WI38 (cell line): ENCODE measurements around the gene GRIK4.

Source experiments
- H3K4me3 ChIP-seq: 2 replicates; pipeline ENCODE4 v1.5.1; 2011; ENCODE audit warnings: low read depth, mild to moderate bottlenecking, control low read depth, low read length
- TF ChIP-seq, protein P1 (sequence below): IDR thresholded peaks from 2 replicates; pipeline ENCODE4 v1.5.1; 2012; ENCODE audit warnings: low read depth, mild to moderate bottlenecking, control low read depth, low read length

GRIK4 gene

DNA sequence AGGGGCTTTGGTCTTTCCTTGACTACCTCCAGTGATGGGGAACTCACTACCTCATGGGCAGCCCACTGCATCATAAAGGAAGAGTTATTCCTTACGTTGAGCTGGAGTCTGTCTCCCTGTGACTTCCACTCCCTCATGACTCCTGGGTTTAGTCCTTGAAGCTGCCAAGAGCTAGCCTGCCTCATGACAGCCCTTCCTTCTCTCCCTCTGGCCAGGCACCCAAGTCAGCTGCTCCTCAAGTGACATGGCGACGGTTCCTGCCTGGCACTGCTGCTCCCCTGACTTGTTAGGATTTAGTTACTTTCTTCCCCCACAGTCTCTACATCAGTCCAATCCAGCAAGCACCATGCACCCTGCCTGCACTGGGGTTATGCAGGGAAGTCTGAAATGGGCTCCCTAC, 316.3 kb downstream of the GRIK4 start:
- H3K4me3 ChIP-seq, result no peak overlapping the region

DNA sequence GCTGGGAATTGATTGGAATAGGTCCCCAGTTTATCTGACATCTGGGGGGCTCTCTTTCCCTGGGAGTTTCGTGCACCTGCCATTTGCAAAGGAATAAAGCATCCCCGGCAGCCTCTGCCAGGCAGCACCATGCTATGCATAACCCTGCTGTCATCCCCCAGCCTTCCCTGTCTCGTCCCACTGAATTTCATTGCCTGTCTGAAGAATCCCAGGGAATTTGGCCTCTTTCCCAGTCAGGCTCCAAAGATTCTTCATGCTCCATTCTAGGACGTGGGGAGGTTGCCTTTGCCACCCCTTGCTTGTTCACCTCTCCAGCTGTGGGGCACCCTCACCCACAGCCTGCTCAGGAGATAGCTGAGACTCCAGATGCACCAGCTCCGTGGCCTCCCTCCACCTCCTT, 317.3 kb downstream of the GRIK4 start:
- H3K4me3 ChIP-seq, result no peak overlapping the region
- TF ChIP-seq, protein P1, sequence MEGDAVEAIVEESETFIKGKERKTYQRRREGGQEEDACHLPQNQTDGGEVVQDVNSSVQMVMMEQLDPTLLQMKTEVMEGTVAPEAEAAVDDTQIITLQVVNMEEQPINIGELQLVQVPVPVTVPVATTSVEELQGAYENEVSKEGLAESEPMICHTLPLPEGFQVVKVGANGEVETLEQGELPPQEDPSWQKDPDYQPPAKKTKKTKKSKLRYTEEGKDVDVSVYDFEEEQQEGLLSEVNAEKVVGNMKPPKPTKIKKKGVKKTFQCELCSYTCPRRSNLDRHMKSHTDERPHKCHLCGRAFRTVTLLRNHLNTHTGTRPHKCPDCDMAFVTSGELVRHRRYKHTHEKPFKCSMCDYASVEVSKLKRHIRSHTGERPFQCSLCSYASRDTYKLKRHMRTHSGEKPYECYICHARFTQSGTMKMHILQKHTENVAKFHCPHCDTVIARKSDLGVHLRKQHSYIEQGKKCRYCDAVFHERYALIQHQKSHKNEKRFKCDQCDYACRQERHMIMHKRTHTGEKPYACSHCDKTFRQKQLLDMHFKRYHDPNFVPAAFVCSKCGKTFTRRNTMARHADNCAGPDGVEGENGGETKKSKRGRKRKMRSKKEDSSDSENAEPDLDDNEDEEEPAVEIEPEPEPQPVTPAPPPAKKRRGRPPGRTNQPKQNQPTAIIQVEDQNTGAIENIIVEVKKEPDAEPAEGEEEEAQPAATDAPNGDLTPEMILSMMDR, result no peak

More for the DNA sequence above, 316.3 kb downstream of the GRIK4 start:
- TF ChIP-seq, protein P1, result no peak

DNA sequence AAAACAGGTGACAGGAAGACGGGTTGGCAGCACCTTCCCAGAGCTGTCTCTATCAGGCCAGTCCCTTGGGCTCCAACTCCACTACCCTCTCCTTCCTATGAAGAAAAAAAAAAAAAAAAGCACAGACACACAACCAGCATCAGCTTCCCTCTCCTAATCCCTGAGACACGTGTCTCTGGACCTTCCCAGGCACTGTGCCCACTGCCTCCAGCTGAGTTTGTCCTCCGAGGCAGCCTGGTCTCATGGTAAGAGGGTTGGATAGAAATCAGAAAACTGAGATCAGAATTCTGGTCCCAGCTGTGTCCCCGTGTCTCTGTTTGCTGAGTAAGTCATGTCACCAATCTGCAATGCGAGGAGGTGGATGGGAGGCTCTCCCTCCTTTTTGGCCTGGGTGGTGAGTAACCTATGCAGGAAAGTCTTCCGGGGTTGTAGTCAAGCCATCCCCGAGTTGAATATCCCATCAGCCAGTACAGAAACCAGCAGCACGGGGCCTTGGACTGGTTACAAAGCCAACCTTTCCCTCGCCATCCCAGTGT, 318.6 kb downstream of the GRIK4 start:
- TF ChIP-seq, protein P1, result no peak
- H3K4me3 ChIP-seq, result no peak overlapping the region

DNA sequence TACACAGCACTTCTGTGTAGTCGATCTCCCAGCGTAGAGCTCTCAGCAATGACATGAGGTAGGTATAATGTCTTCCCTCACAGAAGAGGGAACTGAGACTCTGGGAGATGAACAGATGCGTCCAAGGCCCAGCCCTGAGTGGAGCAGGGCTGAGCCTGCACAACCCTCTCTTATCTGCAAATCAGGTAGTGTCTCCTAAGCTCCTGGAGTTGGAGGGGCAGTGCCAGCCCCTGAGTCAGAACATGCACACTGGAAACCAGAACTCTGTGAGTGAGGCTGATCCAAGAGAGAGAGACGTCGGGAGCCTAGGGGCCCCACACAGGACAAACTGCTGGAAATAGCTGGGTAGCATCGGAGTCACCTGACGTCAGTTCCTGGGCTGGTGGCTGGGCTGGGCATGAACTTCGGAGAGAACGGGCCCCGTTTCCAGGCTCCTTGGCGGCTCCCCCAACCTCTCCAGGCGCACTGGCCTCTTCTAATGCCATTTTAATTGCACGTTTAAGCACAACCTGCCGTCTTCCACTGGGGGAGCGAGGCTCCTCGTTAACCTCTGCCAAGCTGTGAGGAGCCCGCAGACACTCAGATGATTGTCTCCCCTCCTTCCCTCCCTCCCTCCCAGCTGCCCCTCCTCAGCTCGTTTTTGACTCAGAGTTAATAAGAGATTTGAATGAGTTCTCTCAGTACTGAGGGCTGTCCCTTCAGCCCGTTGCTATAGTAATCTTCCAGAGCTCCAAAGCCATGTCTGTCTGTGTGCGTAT, 321.1 kb downstream of the GRIK4 start:
- H3K4me3 ChIP-seq, result no peak overlapping the region
- TF ChIP-seq, protein P1, result no peak

DNA sequence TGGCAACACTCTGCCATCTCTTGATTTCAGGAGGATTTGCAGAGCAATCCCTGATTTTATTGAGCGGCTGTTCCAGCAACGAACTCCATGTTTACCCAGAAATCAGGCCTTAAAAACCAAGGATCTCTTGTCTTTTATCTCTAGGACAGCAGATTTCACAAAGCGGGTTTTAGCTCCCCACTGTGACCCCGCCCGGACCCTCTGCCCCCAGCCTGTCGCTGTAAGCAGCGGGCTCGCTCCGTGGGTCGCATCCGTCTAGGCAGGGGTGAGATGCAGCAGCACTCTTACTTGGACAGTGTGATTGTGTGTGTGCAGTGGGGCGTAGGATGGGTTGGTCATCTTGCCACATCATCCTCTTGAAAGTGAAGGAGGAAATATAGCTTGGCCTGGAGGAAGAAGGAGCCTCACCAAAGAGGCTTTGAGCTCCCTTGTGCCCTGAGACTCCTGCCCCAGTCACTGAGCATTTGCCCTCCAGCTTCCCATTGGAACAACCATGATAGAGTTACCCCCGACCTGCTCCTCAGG, 323.2 kb downstream of the GRIK4 start:
- no peak overlapping the region for H3K4me3 ChIP-seq
- TF ChIP-seq, protein P1, result no peak

DNA sequence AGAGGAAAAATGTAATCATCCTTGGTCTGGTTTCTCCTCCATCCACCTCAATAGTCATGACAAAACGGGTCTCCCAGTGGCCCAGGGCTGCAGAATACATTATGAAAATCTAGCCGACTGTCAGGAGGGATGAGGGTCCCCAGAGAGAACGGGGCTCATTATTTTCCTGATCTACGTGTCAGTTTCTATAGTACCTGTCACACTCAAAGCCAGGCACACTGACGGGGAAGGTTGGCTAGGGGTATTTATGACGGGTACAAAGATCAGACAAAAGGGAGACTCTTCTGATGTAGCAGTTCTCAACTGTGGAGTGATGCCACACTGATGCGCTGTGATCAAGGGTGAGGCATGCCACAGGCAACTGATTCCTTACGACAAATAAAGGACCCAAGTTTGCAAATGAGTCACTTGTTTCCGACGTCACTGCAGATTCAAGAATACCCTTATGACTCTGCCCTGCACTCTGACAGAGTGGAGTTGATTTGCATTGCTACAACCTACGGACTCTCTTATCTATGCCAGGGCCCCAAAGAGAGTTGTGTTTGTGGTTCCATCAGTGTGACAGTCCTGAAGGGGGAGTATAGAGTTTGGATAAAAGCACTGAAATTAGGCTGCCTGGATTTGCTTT, 324.2 kb downstream of the GRIK4 start:
- H3K4me3 ChIP-seq, result no peak overlapping the region
- TF ChIP-seq, protein P1, result no peak

DNA sequence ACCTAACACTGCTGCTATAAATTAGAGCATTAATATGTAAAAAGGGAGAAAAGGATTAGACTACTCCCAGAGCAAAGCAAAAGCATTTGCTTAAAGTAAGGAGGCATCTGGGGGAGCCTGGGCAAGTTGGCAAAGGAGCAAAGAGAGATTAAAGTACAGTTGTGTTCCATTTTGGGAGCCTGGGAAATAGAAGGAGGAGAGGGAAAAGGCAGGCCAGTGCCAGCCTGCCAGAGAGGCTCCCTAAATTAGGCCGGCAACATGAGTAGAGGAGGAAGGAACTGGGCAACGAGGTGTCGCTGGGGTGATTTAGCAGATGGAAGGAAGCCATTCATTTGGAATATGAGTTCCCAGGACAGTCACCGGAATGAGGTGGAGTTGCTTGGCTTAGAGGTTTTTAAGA, 326.1 kb downstream of the GRIK4 start:
- TF ChIP-seq, protein P1, result no peak

More for the DNA sequence above, 326.1 kb downstream of the GRIK4 start:
- H3K4me3 ChIP-seq, result no peak overlapping the region
